OCI-LY1 (cell line): ENCODE results near the gene PTPRCAP.

Experiments used
- EZH2 ChIP-seq: fragments of 200-600 bp; sonication (generic), shearing (Covaris generic); IDR thresholded peaks from 2 replicates; pipeline ENCODE4 v1.8.0; 2017; ENCODE audit warnings: borderline replicate concordance, mixed run types, mild to moderate bottlenecking, antibody characterized with exemption, low read length, moderate library complexity, mixed read lengths
- TF ChIP-seq, protein P1 (sequence below): fragments of 200-600 bp; sonication (generic), shearing (Covaris generic); IDR thresholded peaks from 2 replicates; pipeline ENCODE4 v1.5.1; 2017; ENCODE audit warnings: mild to moderate bottlenecking, antibody characterized with exemption, low read length, moderate library complexity, mixed read lengths

DNA sequence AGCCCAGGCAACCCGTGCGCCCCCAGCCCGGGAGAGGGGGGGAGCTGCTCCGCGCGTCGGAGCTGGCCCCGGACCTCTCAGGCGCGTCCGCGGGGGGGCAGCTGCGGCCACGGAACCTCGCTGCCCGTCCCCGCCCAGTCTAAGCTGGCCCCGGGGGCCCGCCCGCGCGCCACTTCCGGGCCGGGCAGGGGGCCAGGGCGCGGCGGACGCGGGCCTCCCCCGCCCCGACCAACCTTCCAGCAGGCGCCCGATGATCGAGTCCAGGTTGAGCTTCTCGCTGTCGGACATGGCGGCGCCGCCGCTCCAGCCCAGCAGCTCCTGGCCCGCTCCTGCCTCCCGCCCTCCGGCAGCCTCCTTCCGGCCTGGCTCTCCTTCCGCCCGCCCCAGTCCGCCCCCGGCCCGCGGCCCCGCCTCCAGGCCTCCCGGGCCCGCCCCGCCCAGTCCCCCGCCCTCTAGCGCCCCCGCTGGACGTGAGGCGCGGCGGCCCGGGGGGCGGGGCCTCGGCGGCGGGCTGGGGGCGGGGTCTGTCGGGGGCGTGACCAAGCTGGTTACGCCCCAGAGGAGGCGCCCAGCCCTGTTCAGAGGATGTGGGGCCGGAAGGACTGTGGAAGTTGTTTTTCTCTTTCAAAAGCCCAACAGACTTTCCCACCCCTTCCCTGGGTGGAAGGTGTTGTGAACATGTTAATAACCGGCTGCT lies 35.8 kb downstream of the PTPRCAP start, which contains the start of gene PPP1CA:
- TF ChIP-seq, protein P1, sequence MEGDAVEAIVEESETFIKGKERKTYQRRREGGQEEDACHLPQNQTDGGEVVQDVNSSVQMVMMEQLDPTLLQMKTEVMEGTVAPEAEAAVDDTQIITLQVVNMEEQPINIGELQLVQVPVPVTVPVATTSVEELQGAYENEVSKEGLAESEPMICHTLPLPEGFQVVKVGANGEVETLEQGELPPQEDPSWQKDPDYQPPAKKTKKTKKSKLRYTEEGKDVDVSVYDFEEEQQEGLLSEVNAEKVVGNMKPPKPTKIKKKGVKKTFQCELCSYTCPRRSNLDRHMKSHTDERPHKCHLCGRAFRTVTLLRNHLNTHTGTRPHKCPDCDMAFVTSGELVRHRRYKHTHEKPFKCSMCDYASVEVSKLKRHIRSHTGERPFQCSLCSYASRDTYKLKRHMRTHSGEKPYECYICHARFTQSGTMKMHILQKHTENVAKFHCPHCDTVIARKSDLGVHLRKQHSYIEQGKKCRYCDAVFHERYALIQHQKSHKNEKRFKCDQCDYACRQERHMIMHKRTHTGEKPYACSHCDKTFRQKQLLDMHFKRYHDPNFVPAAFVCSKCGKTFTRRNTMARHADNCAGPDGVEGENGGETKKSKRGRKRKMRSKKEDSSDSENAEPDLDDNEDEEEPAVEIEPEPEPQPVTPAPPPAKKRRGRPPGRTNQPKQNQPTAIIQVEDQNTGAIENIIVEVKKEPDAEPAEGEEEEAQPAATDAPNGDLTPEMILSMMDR = peak; percentile 3; the same call in 1 of the 2 replicates
- no peak for TF ChIP-seq EZH2
